T-helper 2 cell treated with Interferon-gamma antibody and Interleukin-4, amounts not matched to agents 5 μg/mL and 100 μg/mL, for 36 hours (primary cell): Measurements from ENCODE around the gene PHEX.

Experiments
- DNase-seq: peaks from one replicate; pipeline ENCODE4 v3.0.0; 2021; ENCODE audit warnings: low spot score
- H3K27ac Mint-ChIP-seq: one replicate; pipeline ENCODE4 v1.8.0; 2021; ENCODE audit warnings: mild to moderate bottlenecking, mixed read lengths
- H3K27me3 Mint-ChIP-seq: one replicate; pipeline ENCODE4 v1.8.0; 2021; ENCODE audit warnings: low read depth, mixed read lengths
- H3K36me3 Mint-ChIP-seq: one replicate; pipeline ENCODE4 v1.8.0; 2021; ENCODE audit warnings: low read depth, mixed read lengths
- H3K4me1 Mint-ChIP-seq: one replicate; pipeline ENCODE4 v1.8.0; 2021; ENCODE audit warnings: low read depth, mixed read lengths
- H3K4me3 Mint-ChIP-seq: one replicate; pipeline ENCODE4 v1.8.0; 2022; ENCODE audit warnings: mild to moderate bottlenecking, moderate library complexity, mixed read lengths
- H3K9me3 Mint-ChIP-seq: one replicate; pipeline ENCODE4 v1.8.0; 2021; ENCODE audit warnings: mixed read lengths

Gene PHEX

DNA sequence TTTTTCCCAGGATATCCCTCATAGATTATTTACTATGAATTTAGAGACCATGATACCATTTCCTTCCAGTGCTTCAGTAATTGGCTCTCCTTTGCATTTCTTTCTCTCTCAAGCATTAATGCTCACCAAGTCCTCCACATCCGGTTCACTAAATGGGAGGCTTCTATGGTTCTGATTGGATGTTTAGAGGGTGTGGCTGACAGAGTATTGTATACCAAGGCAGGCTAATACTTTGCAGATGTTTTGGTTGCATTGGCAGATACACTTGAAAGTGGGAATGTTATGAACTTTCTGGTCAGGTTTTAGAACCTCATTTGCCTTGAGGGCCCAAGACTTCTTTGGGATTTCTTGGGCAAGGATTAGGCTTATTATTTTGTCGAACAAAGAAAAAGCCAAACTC, 264.7 kb downstream of the PHEX start:
- Mint-ChIP-seq H3K9me3 (no peaks in the 10 kb centered on the region), H3K27ac (no peak overlapping the region), H3K4me3 (no peak overlapping the region), H3K4me1 (no peaks in the 10 kb centered on the region), H3K36me3 (no peaks in the 10 kb centered on the region), H3K27me3 (peaks cover 2% of the 10 kb centered on the region)
- no peak for DNase-seq

DNA sequence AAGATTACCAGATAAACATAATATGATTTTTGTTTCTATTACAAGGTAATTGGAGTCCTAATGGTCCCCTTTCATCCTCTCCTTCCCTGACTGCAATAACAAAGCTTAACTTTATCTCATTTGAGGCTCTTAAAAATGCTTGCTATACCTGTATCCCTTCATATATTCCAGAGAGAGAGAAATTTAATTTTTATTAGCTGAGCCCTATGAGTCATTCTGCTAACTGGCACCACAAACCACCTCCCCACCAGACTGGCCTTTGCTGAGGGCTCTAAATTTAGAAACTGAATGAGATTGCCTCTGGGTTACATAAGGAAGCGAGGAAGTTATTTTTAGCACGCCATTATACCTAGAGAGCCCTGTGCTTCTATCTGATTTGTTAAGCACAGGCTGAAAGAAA, 268.0 kb downstream of the PHEX start:
- Mint-ChIP-seq H3K4me1 (no peaks in the 10 kb centered on the region), H3K36me3 (no peaks in the 10 kb centered on the region), H3K9me3 (no peaks in the 10 kb centered on the region), H3K27ac (no peak overlapping the region), H3K27me3 (peaks cover 2% of the 10 kb centered on the region), H3K4me3 (no peak overlapping the region)
- no peak for DNase-seq
